ENCODE results near the gene HBG2. TPM values are rescaled to one million over a fixed set of nuclear protein-coding genes. Genes with fewer than 3 reads are reported as not detected.
A peak's percentile ranks its signal among the peaks of the same experiment; 100 is the strongest.

Gene HBG2
- total and polyA plus RNA-seq, 2 experiments from 2014 or later = not detected

GRCh38 chr11:5223146-5223545 is 31.4 kb downstream of the HBG2 start:
- H3K9me3 ChIP-seq (ENCODE audit: low read depth) = no peaks in the 10 kb centered on the region
- H3K4me1 ChIP-seq (ENCODE audit: insufficient read depth) = no peaks in the 10 kb centered on the region
- H3K36me3 ChIP-seq (replicated peaks; ENCODE audit: insufficient read depth, low read depth) = no peaks in the 10 kb centered on the region
- no peak for TF ChIP-seq EZH2 (IDR thresholded peaks at IDR 0.05; ENCODE audit: borderline replicate concordance)
- TF ChIP-seq EZH2phosphoT487 (IDR thresholded peaks at IDR 0.05; ENCODE audit: low read depth, severe bottlenecking, unreplicated experiment) = no peak
- no peak for TF ChIP-seq CTCF (IDR thresholded peaks at IDR 0.05; ENCODE audit: poor library complexity)
- no peaks in the 10 kb centered on the region for H3K79me2 ChIP-seq
- no peak overlapping the region for H3K4me2 ChIP-seq
- no peaks in the 10 kb centered on the region for H4K20me1 ChIP-seq (ENCODE audit: insufficient read depth, poor library complexity, severe bottlenecking)
- H3K27ac ChIP-seq = no peak overlapping the region
- DNase-seq (ENCODE audit: low spot score) = no peak
- WGBS (ENCODE audit: low lambda C conversion rate, missing lambda C conversion rate) = 84% methylated on average over 6 of the region's 6 CpGs
- no peaks in the 10 kb centered on the region for H3K27me3 ChIP-seq
- H2AFZ ChIP-seq = no peak overlapping the region
- H3K4me3 ChIP-seq = no peak overlapping the region
- no peaks in the 10 kb centered on the region for H3K9me2 ChIP-seq (replicated peaks; ENCODE audit: insufficient read depth)

GRCh38 chr11:5210376-5210885 is 44.1 kb downstream of the HBG2 start:
- WGBS (ENCODE audit: low lambda C conversion rate, missing lambda C conversion rate) = 59% methylated on average over 7 of the region's 7 CpGs
- H3K4me2 ChIP-seq = no peak overlapping the region
- no peak overlapping the region for H3K27ac ChIP-seq
- no peaks in the 10 kb centered on the region for H3K9me3 ChIP-seq (ENCODE audit: low read depth)
- no peaks in the 10 kb centered on the region for H3K79me2 ChIP-seq
- no peaks in the 10 kb centered on the region for H3K27me3 ChIP-seq
- H2AFZ ChIP-seq = no peak overlapping the region
- no peaks in the 10 kb centered on the region for H3K36me3 ChIP-seq (replicated peaks; ENCODE audit: insufficient read depth, low read depth)
- no peak overlapping the region for H3K4me3 ChIP-seq
- H3K4me1 ChIP-seq (ENCODE audit: insufficient read depth) = no peaks in the 10 kb centered on the region
- TF ChIP-seq EZH2phosphoT487 (IDR thresholded peaks at IDR 0.05; ENCODE audit: low read depth, severe bottlenecking, unreplicated experiment) (no peak), EZH2 (IDR thresholded peaks at IDR 0.05; ENCODE audit: borderline replicate concordance) (no peak), CTCF (IDR thresholded peaks at IDR 0.05; ENCODE audit: poor library complexity) (no peak)
- no peak for DNase-seq (ENCODE audit: low spot score)
- H4K20me1 ChIP-seq (ENCODE audit: insufficient read depth, poor library complexity, severe bottlenecking) = no peaks in the 10 kb centered on the region
- no peaks in the 10 kb centered on the region for H3K9me2 ChIP-seq (replicated peaks; ENCODE audit: insufficient read depth)

- Histone ChIP-seq H3K27me3 (no peaks in the 10 kb centered on the region), H3K4me3 (no peak overlapping the region), H2AFZ (no peak overlapping the region), H3K4me1 (ENCODE audit: insufficient read depth) (no peaks in the 10 kb centered on the region), H3K9me3 (ENCODE audit: low read depth) (no peaks in the 10 kb centered on the region), H3K36me3 (replicated peaks; ENCODE audit: insufficient read depth, low read depth) (no peaks in the 10 kb centered on the region), H3K27ac (no peak overlapping the region), H4K20me1 (ENCODE audit: insufficient read depth, poor library complexity, severe bottlenecking) (no peaks in the 10 kb centered on the region), H3K4me2 (no peak overlapping the region), H3K9me2 (replicated peaks; ENCODE audit: insufficient read depth) (no peaks in the 10 kb centered on the region), H3K79me2 (no peaks in the 10 kb centered on the region)
- no peak for TF ChIP-seq EZH2 (IDR thresholded peaks at IDR 0.05; ENCODE audit: borderline replicate concordance)
- TF ChIP-seq CTCF (IDR thresholded peaks at IDR 0.05; ENCODE audit: poor library complexity) = peak; percentile 53
- DNase-seq (ENCODE audit: low spot score) = peak; percentile 54
- WGBS (ENCODE audit: low lambda C conversion rate, missing lambda C conversion rate) = 11% methylated on average over 1 of the region's 1 CpG
Measured at GRCh38 chr11:5204787-5205186, 49.8 kb downstream of the HBG2 start.

GRCh38 chr11:5203366-5203765 is 51.2 kb downstream of the HBG2 start:
- Histone ChIP-seq H3K27me3 (no peaks in the 10 kb centered on the region), H2AFZ (no peak overlapping the region), H3K79me2 (no peaks in the 10 kb centered on the region), H3K9me2 (replicated peaks; ENCODE audit: insufficient read depth) (no peaks in the 10 kb centered on the region), H3K4me1 (ENCODE audit: insufficient read depth) (no peaks in the 10 kb centered on the region), H3K4me2 (no peak overlapping the region), H3K4me3 (no peak overlapping the region), H3K9me3 (ENCODE audit: low read depth) (no peaks in the 10 kb centered on the region), H3K36me3 (replicated peaks; ENCODE audit: insufficient read depth, low read depth) (no peaks in the 10 kb centered on the region), H3K27ac (no peak overlapping the region), H4K20me1 (ENCODE audit: insufficient read depth, poor library complexity, severe bottlenecking) (no peaks in the 10 kb centered on the region)
- WGBS (ENCODE audit: low lambda C conversion rate, missing lambda C conversion rate) = 82% methylated on average over 2 of the region's 2 CpGs
- no peak for DNase-seq (ENCODE audit: low spot score)
- no peak for TF ChIP-seq EZH2 (IDR thresholded peaks at IDR 0.05; ENCODE audit: borderline replicate concordance)
- no peak for TF ChIP-seq CTCF (IDR thresholded peaks at IDR 0.05; ENCODE audit: poor library complexity)
- TF ChIP-seq EZH2phosphoT487 (IDR thresholded peaks at IDR 0.05; ENCODE audit: low read depth, severe bottlenecking, unreplicated experiment) = no peak
